Measurements from ENCODE around the gene CLHC1. TPM values are rescaled to one million over a fixed set of nuclear protein-coding genes. Genes with fewer than 3 reads are reported as not detected.
"Not testable (repeated sequence)": the region's sequence is repeated elsewhere in the genome, so short reads cannot be mapped to it uniquely, and the experiment has no call there.

The CLHC1 gene
- total and polyA plus RNA-seq, 9 donors, result 5.6 to 21.3 (median 14.0) TPM

- Histone ChIP-seq H3K9me3 (no peaks in the 10 kb centered on the region), H3K4me3 (no peak overlapping the region), H3K36me3 (no peaks in the 10 kb centered on the region), H3K27me3 (no peaks in the 10 kb centered on the region), H3K4me1 (ENCODE audit: insufficient read depth) (no peaks in the 10 kb centered on the region), H3K27ac (no peak overlapping the region)
- DNase-seq, result no peak
- intact Hi-C loops (cut with DNase I), result no loop called here
- no peak for TF ChIP-seq CTCF (IDR thresholded peaks at IDR 0.05)
- no peak for TF ChIP-seq POLR2A (IDR thresholded peaks at IDR 0.05)
- TF ChIP-seq EP300 (IDR thresholded peaks at IDR 0.05), result no peak
- 85 to 92% (median 91%) methylated on average over 5 of the region's 5 CpGs for WGBS, 3 donors
Measured at GRCh38 chr2:55247025-55247424, 14.9 kb upstream of the CLHC1 start.

DNA sequence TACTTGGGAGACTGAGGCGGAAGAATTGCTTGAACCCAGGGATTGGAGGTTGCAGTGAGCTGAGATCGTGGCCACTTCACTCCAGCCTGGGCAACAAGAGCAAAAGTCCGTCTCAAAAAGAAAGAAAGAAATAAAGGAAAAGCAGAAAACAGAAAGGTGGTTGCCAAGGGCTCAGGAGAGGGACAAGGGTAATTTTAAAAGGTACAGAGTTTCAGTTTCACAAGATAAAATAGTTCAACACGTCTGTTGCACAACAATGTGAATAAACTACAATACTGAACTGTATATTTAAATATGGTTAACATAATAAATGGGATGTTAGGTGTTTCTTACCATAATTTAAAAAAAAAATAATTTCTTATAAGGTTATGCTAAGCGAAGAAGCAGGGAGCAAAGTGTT lies 13.3 kb upstream of the CLHC1 start:
- Histone ChIP-seq H3K4me3 (no peak overlapping the region), H3K27me3 (no peaks in the 10 kb centered on the region), H3K36me3 (no peaks in the 10 kb centered on the region), H3K9me3 (no peaks in the 10 kb centered on the region), H3K4me1 (ENCODE audit: insufficient read depth) (no peaks in the 10 kb centered on the region), H3K27ac (no peak overlapping the region)
- DNase-seq, result no peak
- intact Hi-C loops (cut with DNase I), result no loop called here
- WGBS, 3 donors, result 88% methylated on average over 5 of the region's 5 CpGs
- no peak for TF ChIP-seq CTCF (IDR thresholded peaks at IDR 0.05)
- no peak for TF ChIP-seq POLR2A (IDR thresholded peaks at IDR 0.05)
- TF ChIP-seq EP300 (IDR thresholded peaks at IDR 0.05), result no peak

GRCh38 chr2:55242617-55243016 lies 10.5 kb upstream of the CLHC1 start:
- H3K27ac ChIP-seq, result no peak overlapping the region
- TF ChIP-seq EP300 (IDR thresholded peaks at IDR 0.05) (no peak), POLR2A (IDR thresholded peaks at IDR 0.05) (no peak), CTCF (IDR thresholded peaks at IDR 0.05) (no peak)
- H3K36me3 ChIP-seq, result no peaks in the 10 kb centered on the region
- H3K4me1 ChIP-seq (ENCODE audit: insufficient read depth), result no peaks in the 10 kb centered on the region
- no peak overlapping the region for H3K4me3 ChIP-seq
- no peaks in the 10 kb centered on the region for H3K9me3 ChIP-seq
- intact Hi-C loops (cut with DNase I), result no loop called here
- no peak for DNase-seq
- no peaks in the 10 kb centered on the region for H3K27me3 ChIP-seq
- 62 to 72% (median 65%) methylated on average over 1 of the region's 1 CpG for WGBS, 3 donors

- WGBS, 3 donors, result 91 to 94% (median 93%) methylated on average over 8 of the region's 8 CpGs
- H3K4me1 ChIP-seq (ENCODE audit: insufficient read depth); DNase-seq; H3K27ac ChIP-seq; intact Hi-C loops (cut with DNase I); H3K9me3 ChIP-seq; H3K36me3 ChIP-seq; H3K4me3 ChIP-seq; H3K27me3 ChIP-seq: not testable (repeated sequence)
Measured at GRCh38 chr2:55241582-55241981, 9.5 kb upstream of the CLHC1 start.

- Histone ChIP-seq H3K9me3 (no peaks in the 10 kb centered on the region), H3K27ac (no peak overlapping the region), H3K27me3 (no peaks in the 10 kb centered on the region), H3K4me1 (ENCODE audit: insufficient read depth) (no peaks in the 10 kb centered on the region), H3K4me3 (no peak overlapping the region), H3K36me3 (no peaks in the 10 kb centered on the region)
- TF ChIP-seq EP300 (IDR thresholded peaks at IDR 0.05), result no peak
- TF ChIP-seq CTCF (IDR thresholded peaks at IDR 0.05), result no peak
- TF ChIP-seq POLR2A (IDR thresholded peaks at IDR 0.05), result no peak
- intact Hi-C loops (cut with DNase I), result no loop called here
- no peak for DNase-seq
- WGBS, 3 donors, result 70 to 72% (median 71%) methylated on average over 4 of the region's 4 CpGs
Measured at GRCh38 chr2:55239656-55240222, 7.6 kb upstream of the CLHC1 start.

Measured in ovary (tissue), 9 donors.